Osteoblast (primary cell): ENCODE data around the gene TOR3A. TPM values are rescaled to one million over a fixed set of nuclear protein-coding genes. Genes with fewer than 3 reads are reported as not detected.
"Not testable (repeated sequence)": the region's sequence is repeated elsewhere in the genome, so short reads cannot be mapped to it uniquely, and the experiment has no call there.

Experiments
- DNase-seq: peaks from one replicate; pipeline ENCODE4 v3.0.0; 2011; ENCODE audit warnings: low spot score, mixed read lengths; ENCODE audit not compliant: insufficient read length; ENCODE audit errors: missing footprints
- H2AFZ ChIP-seq: 2 replicates; pipeline ENCODE4 v1.6.0; 2011; ENCODE audit warnings: mild to moderate bottlenecking, low read length
- H3K27ac ChIP-seq: 2 replicates; pipeline ENCODE4 v1.5.1; 2011; ENCODE audit warnings: mild to moderate bottlenecking, low read depth, low read length, moderate library complexity
- H3K27me3 ChIP-seq: 2 replicates; pipeline ENCODE4 v1.6.0; 2012; ENCODE audit warnings: mild to moderate bottlenecking, control low read depth, inconsistent platforms, low read length, moderate library complexity; ENCODE audit not compliant: insufficient read depth
- H3K36me3 ChIP-seq: 2 replicates; pipeline ENCODE4 v1.5.1; 2011; ENCODE audit warnings: mild to moderate bottlenecking, low read length, control low read depth, moderate library complexity; ENCODE audit not compliant: insufficient read depth
- H3K4me1 ChIP-seq: 2 replicates; pipeline ENCODE4 v1.5.1; 2011; ENCODE audit warnings: mild to moderate bottlenecking, low read length, control low read depth, moderate library complexity; ENCODE audit not compliant: insufficient read depth
- H3K4me2 ChIP-seq: 2 replicates; pipeline ENCODE4 v1.6.0; 2011; ENCODE audit warnings: mild to moderate bottlenecking, low read length; ENCODE audit not compliant: insufficient read depth
- H3K4me3 ChIP-seq: fragments of 200-600 bp; sonication (generic); 3 replicates; pipeline ENCODE4 v1.5.1; 2012; ENCODE audit warnings: mild to moderate bottlenecking, low read length, inconsistent platforms; ENCODE audit not compliant: insufficient read depth
- H3K79me2 ChIP-seq: 2 replicates; pipeline ENCODE4 v1.6.0; 2012; ENCODE audit warnings: mild to moderate bottlenecking, low read length, control low read depth, inconsistent platforms; ENCODE audit not compliant: insufficient read depth
- H3K9me3 ChIP-seq: 2 replicates; pipeline ENCODE4 v1.5.1; 2011; ENCODE audit warnings: low read depth, low read length, control low read depth
- H4K20me1 ChIP-seq: 2 replicates; pipeline ENCODE4 v1.6.0; 2012; ENCODE audit warnings: mild to moderate bottlenecking, low read length, control low read depth; ENCODE audit not compliant: insufficient read depth
- CTCF ChIP-seq: IDR thresholded peaks from 2 replicates; pipeline ENCODE4 v1.5.1; 2011; ENCODE audit warnings: mild to moderate bottlenecking, low read depth, low read length, moderate library complexity; ENCODE audit errors: extremely low read depth
- total RNA-seq: library from RNA; depleted of rRNA; stranded (reverse); fragments of >200 nt; gene quantifications from 2 replicates; pipeline ENCODE4 v1.2.3, GENCODE V29; 2012

TOR3A gene
- total RNA-seq, 1 donor: 44.2 TPM

DNA sequence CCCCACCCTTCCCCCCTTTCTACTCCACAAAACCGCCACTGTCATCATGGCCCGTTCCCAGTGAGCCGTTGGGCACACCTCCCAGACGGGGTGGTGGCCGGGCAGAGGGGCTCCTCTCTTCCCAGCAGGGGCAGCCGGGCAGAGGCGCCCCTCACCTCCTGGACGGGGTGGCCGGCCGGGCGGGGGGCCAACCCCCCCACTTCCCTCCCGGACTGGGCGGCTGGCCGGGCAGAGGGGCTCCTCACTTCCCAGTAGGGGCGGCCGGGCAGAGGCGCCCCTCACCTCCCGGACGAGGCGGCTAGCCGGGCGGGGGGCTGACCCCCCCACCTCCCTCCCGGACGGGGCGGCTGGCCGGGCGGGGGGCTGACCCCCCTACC is 41.7 kb upstream of the TOR3A start:
- not testable (repeated sequence) for H3K4me3 ChIP-seq, H2AFZ ChIP-seq, H3K36me3 ChIP-seq, H3K4me2 ChIP-seq, H3K27me3 ChIP-seq, DNase-seq, H3K27ac ChIP-seq, H3K9me3 ChIP-seq
- H3K4me1 ChIP-seq: peaks cover 32% of the 10 kb centered on the region
- H3K79me2 ChIP-seq: peaks cover 70% of the 10 kb centered on the region
- peaks cover 16% of the 10 kb centered on the region for H4K20me1 ChIP-seq

DNA sequence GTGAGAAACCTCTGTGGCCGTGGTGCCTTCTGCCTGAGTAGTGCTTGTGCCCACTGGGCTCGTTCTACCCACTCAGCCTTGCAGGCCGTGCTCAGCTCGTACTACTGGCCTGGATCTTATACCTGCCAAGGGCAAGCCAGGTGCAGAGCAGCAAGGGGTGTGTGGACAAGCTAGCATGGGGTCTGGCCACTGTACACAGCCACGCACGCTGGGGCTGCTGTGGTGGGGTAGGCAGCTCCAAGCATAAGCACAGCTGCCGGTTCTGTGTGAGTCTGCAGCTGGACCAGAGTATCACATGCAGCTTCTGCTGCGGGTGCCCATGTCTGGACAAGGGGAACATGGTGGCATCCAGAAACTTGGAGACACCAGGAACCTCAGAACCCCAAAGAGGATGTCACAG is 39.8 kb upstream of the TOR3A start:
- Histone ChIP-seq H3K4me2 (no peak overlapping the region), H3K27ac (no peak overlapping the region), H3K79me2 (peaks cover 62% of the 10 kb centered on the region), H3K36me3 (no peaks in the 10 kb centered on the region), H2AFZ (no peak overlapping the region), H3K27me3 (no peaks in the 10 kb centered on the region), H4K20me1 (peaks cover 12% of the 10 kb centered on the region), H3K4me1 (peaks cover 24% of the 10 kb centered on the region), H3K4me3 (no peak overlapping the region), H3K9me3 (no peaks in the 10 kb centered on the region)
- DNase-seq: no peak
- no peak for TF ChIP-seq CTCF

DNA sequence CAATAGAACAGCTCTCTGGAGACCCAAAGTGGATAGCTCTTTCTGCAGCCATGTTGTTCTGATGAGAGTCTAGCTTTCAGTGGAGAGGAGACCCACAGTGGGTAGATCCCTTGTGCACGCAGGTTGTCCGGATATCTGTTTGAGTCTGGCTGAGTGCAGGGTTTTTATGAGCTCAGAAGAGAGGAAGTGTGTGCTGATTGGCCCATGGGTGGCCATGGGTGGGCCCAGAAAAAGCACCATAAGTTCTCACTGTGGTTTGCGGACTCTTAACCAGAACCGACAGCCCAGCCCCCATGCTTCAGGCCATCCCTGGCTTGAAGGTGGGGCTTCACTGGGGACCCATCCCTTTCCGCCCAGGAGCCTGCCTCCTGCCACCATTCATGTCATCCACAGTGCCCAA is 39.2 kb upstream of the TOR3A start:
- H3K4me2 ChIP-seq: no peak overlapping the region
- H3K36me3 ChIP-seq: no peaks in the 10 kb centered on the region
- H3K4me1 ChIP-seq: peaks cover 24% of the 10 kb centered on the region
- no peaks in the 10 kb centered on the region for H3K27me3 ChIP-seq
- peaks cover 12% of the 10 kb centered on the region for H4K20me1 ChIP-seq
- no peak overlapping the region for H3K4me3 ChIP-seq
- TF ChIP-seq CTCF: no peak
- H3K27ac ChIP-seq: no peak overlapping the region
- H3K79me2 ChIP-seq: peaks cover 63% of the 10 kb centered on the region
- no peaks in the 10 kb centered on the region for H3K9me3 ChIP-seq
- no peak overlapping the region for H2AFZ ChIP-seq
- DNase-seq: no peak

- Histone ChIP-seq H3K27me3 (no peaks in the 10 kb centered on the region), H3K4me1 (peaks cover 21% of the 10 kb centered on the region), H3K4me2 (no peak overlapping the region), H3K4me3 (no peak overlapping the region), H2AFZ (no peak overlapping the region), H3K79me2 (peaks cover 61% of the 10 kb centered on the region), H3K27ac (no peak overlapping the region), H4K20me1 (peaks cover 12% of the 10 kb centered on the region), H3K9me3 (no peaks in the 10 kb centered on the region), H3K36me3 (no peaks in the 10 kb centered on the region)
- TF ChIP-seq CTCF: no peak
- DNase-seq: no peak
Observed at GRCh38 chr1:179043266-179043665, 38.6 kb upstream of the TOR3A start.

DNA sequence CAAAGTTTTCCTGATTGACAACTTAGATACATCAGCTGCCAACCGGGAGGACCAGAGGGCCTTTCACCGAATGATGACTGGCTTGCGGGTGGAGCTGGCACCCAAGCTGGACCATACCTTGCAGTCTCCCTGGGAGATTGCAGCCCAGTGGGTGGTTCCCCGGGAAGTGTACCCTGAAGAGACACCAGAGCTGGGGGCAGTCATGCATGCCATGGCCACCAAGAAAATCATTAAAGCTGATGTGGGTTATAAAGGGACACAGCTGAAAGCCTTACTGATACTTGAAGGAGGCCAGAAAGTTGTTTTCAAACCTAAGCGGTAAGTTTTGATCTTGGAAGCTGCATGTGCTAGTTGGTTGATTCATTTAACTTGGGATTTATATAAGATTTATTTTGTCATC is 38.0 kb upstream of the TOR3A start:
- Histone ChIP-seq H3K79me2 (peaks cover 54% of the 10 kb centered on the region), H3K4me3 (no peak overlapping the region), H3K4me1 (peaks cover 15% of the 10 kb centered on the region), H3K36me3 (no peaks in the 10 kb centered on the region), H3K27ac (no peak overlapping the region), H3K27me3 (no peaks in the 10 kb centered on the region), H3K9me3 (no peaks in the 10 kb centered on the region), H2AFZ (no peak overlapping the region), H3K4me2 (no peak overlapping the region), H4K20me1 (peaks cover 8% of the 10 kb centered on the region)
- DNase-seq: peak; percentile 62
- no peak for TF ChIP-seq CTCF
